Progenitor cell of endocrine pancreas (in vitro differentiated cells): Measurements from ENCODE around the gene SRSF11. TPM values are rescaled to one million over a fixed set of nuclear protein-coding genes. Genes with fewer than 3 reads are reported as not detected.
A peak's percentile ranks its signal among the peaks of the same experiment; 100 is the strongest.

Experiments
- DNase-seq: peaks from one replicate; pipeline ENCODE4 v3.0.0; 2021; ENCODE audit warnings: low spot score; ENCODE audit not compliant: unreplicated experiment
- H3K27ac Mint-ChIP-seq: 2 replicates; pipeline ENCODE4 v1.8.0; 2021; ENCODE audit warnings: mild to moderate bottlenecking, moderate library complexity, mixed read lengths
- H3K27me3 Mint-ChIP-seq: 2 replicates; pipeline ENCODE4 v1.8.0; 2021; ENCODE audit warnings: mixed read lengths
- H3K36me3 Mint-ChIP-seq: 2 replicates; pipeline ENCODE4 v1.8.0; 2022; ENCODE audit warnings: mixed read lengths; ENCODE audit not compliant: insufficient read depth
- H3K4me1 Mint-ChIP-seq: 2 replicates; pipeline ENCODE4 v1.8.0; 2021; ENCODE audit warnings: low read depth, mixed read lengths
- H3K4me3 Mint-ChIP-seq: 2 replicates; pipeline ENCODE4 v1.8.0; 2021; ENCODE audit warnings: low read depth, mild to moderate bottlenecking, moderate library complexity, mixed read lengths
- H3K9me3 Mint-ChIP-seq: 2 replicates; pipeline ENCODE4 v1.8.0; 2021; ENCODE audit warnings: low read depth, mixed read lengths
- total RNA-seq: library from RNA; stranded (reverse); gene quantifications from 2 replicates; pipeline ENCODE4 v1.2.1, GENCODE V29; 2021
- TF ChIP-seq, protein P1 (sequence below): fragments of 200-600 bp; sonication (generic); IDR thresholded peaks from one replicate; pipeline ENCODE4 v1.5.0; 2021; ENCODE audit warnings: antibody characterized with exemption, mild to moderate bottlenecking; ENCODE audit not compliant: unreplicated experiment

SRSF11 gene
- total RNA-seq, 1 donor from 2014 or later: 314 TPM

DNA sequence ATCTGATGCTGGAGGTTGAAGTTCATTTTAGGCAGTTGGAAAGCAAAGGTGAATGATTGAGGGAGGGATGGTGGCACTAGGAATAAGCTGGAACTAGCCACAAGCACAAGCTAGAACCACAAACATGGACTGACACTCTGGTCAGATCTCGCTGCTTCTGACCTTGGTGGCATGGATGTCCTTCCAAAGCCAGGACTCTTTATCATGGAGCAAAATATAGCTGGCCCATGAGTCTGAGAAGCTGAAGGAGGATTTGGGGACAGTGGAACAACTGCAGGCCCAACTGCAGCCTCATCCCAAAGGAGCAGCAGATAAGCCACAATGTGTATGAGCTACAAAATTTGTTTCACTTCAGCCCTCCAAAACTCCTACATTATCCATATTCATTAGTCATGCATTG, 35.5 kb downstream of the SRSF11 start:
- H3K27me3 Mint-ChIP-seq: no peaks in the 10 kb centered on the region
- no peak for DNase-seq
- H3K9me3 Mint-ChIP-seq: no peaks in the 10 kb centered on the region
- no peaks in the 10 kb centered on the region for H3K4me1 Mint-ChIP-seq
- no peak overlapping the region for H3K4me3 Mint-ChIP-seq
- peak overlapping the region; percentile 27 for H3K27ac Mint-ChIP-seq
- TF ChIP-seq, protein P1, sequence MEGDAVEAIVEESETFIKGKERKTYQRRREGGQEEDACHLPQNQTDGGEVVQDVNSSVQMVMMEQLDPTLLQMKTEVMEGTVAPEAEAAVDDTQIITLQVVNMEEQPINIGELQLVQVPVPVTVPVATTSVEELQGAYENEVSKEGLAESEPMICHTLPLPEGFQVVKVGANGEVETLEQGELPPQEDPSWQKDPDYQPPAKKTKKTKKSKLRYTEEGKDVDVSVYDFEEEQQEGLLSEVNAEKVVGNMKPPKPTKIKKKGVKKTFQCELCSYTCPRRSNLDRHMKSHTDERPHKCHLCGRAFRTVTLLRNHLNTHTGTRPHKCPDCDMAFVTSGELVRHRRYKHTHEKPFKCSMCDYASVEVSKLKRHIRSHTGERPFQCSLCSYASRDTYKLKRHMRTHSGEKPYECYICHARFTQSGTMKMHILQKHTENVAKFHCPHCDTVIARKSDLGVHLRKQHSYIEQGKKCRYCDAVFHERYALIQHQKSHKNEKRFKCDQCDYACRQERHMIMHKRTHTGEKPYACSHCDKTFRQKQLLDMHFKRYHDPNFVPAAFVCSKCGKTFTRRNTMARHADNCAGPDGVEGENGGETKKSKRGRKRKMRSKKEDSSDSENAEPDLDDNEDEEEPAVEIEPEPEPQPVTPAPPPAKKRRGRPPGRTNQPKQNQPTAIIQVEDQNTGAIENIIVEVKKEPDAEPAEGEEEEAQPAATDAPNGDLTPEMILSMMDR: no peak
- H3K36me3 Mint-ChIP-seq: peaks cover 7% of the 10 kb centered on the region

- DNase-seq: no peak
- Mint-ChIP-seq H3K4me1 (no peaks in the 10 kb centered on the region), H3K27me3 (no peaks in the 10 kb centered on the region), H3K36me3 (peaks cover 23% of the 10 kb centered on the region), H3K4me3 (no peak overlapping the region), H3K27ac (peak overlapping the region; percentile 14), H3K9me3 (no peaks in the 10 kb centered on the region)
- TF ChIP-seq, protein P1: no peak
Observed at GRCh38 chr1:70264839-70265238, 43.7 kb downstream of the SRSF11 start.

DNA sequence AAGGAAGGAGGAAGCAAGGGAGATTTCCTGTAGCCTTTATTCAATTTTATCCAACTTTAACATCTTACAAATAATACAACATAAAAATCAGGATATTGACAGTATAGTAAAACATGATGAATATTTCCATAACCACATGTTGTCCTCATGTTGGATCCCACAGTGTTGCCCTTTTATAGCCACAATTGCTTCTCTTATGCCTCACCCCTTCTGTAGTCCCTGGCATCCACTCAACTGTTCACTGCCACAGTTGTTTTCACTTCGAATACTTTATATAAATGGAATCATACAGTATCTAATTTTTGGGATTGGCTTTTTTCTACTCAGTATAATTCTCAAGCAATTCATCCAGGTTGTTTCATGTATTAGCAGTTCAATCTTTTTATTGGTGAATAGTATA, 44.8 kb downstream of the SRSF11 start:
- H3K9me3 Mint-ChIP-seq: no peaks in the 10 kb centered on the region
- TF ChIP-seq, protein P1: no peak
- no peak overlapping the region for H3K27ac Mint-ChIP-seq
- peaks cover 22% of the 10 kb centered on the region for H3K36me3 Mint-ChIP-seq
- no peaks in the 10 kb centered on the region for H3K27me3 Mint-ChIP-seq
- H3K4me3 Mint-ChIP-seq: no peak overlapping the region
- H3K4me1 Mint-ChIP-seq: no peaks in the 10 kb centered on the region
- no peak for DNase-seq

DNA sequence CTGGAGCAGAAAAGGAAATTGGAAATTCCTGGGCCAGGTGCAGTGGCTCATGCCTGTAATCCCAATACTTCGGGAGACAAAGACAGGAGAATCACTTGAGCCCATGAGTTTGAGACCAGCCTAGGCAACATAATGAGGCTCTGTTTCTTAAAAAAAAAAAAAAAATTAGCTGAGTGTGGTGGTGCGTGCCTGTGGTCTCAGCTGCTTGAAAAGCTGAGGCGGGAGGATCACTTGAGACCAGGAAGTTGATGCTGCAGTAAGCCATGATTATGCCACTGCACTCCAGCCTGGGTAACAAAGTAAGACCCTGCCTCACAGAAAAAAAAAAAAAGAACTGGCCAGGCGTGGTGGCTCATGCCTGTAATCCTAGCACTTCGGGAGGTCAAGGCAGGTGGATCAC, 56.7 kb downstream of the SRSF11 start:
- no peak overlapping the region for H3K27ac Mint-ChIP-seq
- no peaks in the 10 kb centered on the region for H3K9me3 Mint-ChIP-seq
- peaks cover 22% of the 10 kb centered on the region for H3K36me3 Mint-ChIP-seq
- H3K4me1 Mint-ChIP-seq: peaks cover 4% of the 10 kb centered on the region
- H3K4me3 Mint-ChIP-seq: no peak overlapping the region
- H3K27me3 Mint-ChIP-seq: no peaks in the 10 kb centered on the region
- TF ChIP-seq, protein P1: no peak
- no peak for DNase-seq

DNA sequence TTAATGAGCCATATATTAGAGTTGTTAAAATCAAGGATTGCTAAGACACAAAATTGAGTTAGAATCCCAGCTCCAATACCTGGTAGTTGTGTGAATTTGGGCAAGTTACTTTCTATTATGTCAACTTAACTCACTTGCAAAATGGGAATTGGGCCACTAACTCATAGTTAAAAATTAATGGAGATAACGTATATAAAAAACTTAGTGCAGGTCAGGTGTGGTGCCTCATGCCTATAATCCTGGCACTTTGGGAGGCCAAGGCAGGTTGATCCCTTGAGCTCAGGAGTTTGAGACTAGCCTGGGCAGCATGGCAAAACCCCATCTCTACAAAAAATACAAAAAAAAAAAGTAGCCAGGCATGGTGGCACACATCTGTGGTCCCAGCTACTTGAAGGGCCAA, 57.5 kb downstream of the SRSF11 start:
- H3K36me3 Mint-ChIP-seq: peaks cover 18% of the 10 kb centered on the region
- no peak for DNase-seq
- no peaks in the 10 kb centered on the region for H3K9me3 Mint-ChIP-seq
- no peak overlapping the region for H3K4me3 Mint-ChIP-seq
- TF ChIP-seq, protein P1: no peak
- no peak overlapping the region for H3K27ac Mint-ChIP-seq
- H3K4me1 Mint-ChIP-seq: peaks cover 4% of the 10 kb centered on the region
- no peaks in the 10 kb centered on the region for H3K27me3 Mint-ChIP-seq
